Measurements from ENCODE around the gene GHRL. TPM values are rescaled to one million over a fixed set of nuclear protein-coding genes. Genes with fewer than 3 reads are reported as not detected.
"Not testable (repeated sequence)": the region's sequence is repeated elsewhere in the genome, so short reads cannot be mapped to it uniquely, and the experiment has no call there.

Gene GHRL
- total RNA-seq, 1 experiment from 2014 or later, result not detected

DNA sequence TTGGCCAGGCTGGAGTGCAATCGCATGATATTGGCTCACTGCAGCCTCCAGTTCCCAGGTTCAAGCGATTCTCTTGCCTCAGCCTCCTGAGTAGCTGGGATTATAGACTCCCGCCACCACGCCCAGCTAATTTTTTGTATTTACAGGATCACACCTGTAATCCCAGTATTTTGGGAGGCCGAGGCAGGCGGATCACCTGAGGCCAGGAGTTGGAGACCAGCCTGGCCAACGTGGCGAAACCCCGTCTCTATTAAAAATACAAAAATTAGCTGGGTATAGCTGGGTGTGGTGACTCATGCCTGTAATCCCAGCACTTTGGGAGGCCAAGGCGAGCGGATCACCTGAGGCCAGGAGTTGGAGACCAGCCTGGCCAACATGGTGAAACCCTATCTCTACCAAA, 20.3 kb downstream of the GHRL start:
- BruUV-seq (replicated peaks); H3K27ac ChIP-seq (ENCODE audit: low read length); H3K4me1 ChIP-seq (ENCODE audit: control insufficient read depth, insufficient read depth, low read length); DNase-seq (ENCODE audit: low read depth, low spot score); H3K36me3 ChIP-seq (ENCODE audit: control insufficient read depth, insufficient read depth, low read length); CTCF ChIA-PET; intact Hi-C loops (cut with micrococcal nuclease; ENCODE audit: unreplicated experiment); H3K9me3 ChIP-seq (ENCODE audit: control insufficient read depth, insufficient read depth, low read depth, low read length); H3K27me3 ChIP-seq (ENCODE audit: control insufficient read depth, insufficient read depth, low read length); in situ Hi-C loops (cut with HindIII; ENCODE audit: low pct_unique_long_range_greater_than_20kb, low sequenced_read_pairs); ATAC-seq; H3K4me3 ChIP-seq (ENCODE audit: low read depth in 2 of 2, low read length in 2 of 2): not testable (repeated sequence)
- POLR2A ChIA-PET, result interaction anchor here (0.6 kb wide), 2 partner anchors 10 to 406 kb away, joined by 3 to 4 read pairs; no protein-coding TSS in a partner anchor

DNA sequence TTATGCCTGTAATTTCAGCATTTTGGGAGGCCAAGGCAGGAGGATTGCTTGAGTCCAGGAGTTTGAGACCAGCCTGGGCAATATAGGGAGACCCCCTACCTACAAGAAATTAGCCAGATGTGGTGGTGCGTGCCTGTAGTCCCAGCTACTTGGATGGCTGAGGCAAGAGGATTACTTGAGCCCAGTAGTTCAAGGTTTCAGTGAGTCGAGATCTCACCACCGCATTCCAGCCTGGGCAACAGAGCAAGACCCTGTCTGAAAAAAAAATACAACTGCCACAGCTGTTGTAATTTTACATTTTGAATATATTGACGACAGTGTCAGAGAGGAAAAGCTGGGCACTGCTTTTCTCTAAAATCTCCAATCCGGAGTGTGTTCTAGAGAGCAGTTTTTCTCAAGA, 23.3 kb downstream of the GHRL start:
- no peaks in the 10 kb centered on the region for H3K27me3 ChIP-seq (ENCODE audit: control insufficient read depth, insufficient read depth, low read length)
- H3K4me1 ChIP-seq (ENCODE audit: control insufficient read depth, insufficient read depth, low read length), result no peaks in the 10 kb centered on the region
- TF ChIP-seq SIN3A (IDR thresholded peaks at IDR 0.05; ENCODE audit: borderline replicate concordance, insufficient read depth, low read depth, low read length) (no peak), TCF7L2 (IDR thresholded peaks at IDR 0.05; ENCODE audit: low read depth, low read length) (no peak), POLR2AphosphoS5 (IDR thresholded peaks at IDR 0.05; ENCODE audit: low read depth, low read length) (no peak)
- TF ChIP-seq, protein P1, sequence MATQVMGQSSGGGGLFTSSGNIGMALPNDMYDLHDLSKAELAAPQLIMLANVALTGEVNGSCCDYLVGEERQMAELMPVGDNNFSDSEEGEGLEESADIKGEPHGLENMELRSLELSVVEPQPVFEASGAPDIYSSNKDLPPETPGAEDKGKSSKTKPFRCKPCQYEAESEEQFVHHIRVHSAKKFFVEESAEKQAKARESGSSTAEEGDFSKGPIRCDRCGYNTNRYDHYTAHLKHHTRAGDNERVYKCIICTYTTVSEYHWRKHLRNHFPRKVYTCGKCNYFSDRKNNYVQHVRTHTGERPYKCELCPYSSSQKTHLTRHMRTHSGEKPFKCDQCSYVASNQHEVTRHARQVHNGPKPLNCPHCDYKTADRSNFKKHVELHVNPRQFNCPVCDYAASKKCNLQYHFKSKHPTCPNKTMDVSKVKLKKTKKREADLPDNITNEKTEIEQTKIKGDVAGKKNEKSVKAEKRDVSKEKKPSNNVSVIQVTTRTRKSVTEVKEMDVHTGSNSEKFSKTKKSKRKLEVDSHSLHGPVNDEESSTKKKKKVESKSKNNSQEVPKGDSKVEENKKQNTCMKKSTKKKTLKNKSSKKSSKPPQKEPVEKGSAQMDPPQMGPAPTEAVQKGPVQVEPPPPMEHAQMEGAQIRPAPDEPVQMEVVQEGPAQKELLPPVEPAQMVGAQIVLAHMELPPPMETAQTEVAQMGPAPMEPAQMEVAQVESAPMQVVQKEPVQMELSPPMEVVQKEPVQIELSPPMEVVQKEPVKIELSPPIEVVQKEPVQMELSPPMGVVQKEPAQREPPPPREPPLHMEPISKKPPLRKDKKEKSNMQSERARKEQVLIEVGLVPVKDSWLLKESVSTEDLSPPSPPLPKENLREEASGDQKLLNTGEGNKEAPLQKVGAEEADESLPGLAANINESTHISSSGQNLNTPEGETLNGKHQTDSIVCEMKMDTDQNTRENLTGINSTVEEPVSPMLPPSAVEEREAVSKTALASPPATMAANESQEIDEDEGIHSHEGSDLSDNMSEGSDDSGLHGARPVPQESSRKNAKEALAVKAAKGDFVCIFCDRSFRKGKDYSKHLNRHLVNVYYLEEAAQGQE (IDR thresholded peaks at IDR 0.05; ENCODE audit: insufficient read depth in 1 of 2, low read depth in 2 of 2, low read length in 1 of 2), result no peak
- TF ChIP-seq, protein P2, sequence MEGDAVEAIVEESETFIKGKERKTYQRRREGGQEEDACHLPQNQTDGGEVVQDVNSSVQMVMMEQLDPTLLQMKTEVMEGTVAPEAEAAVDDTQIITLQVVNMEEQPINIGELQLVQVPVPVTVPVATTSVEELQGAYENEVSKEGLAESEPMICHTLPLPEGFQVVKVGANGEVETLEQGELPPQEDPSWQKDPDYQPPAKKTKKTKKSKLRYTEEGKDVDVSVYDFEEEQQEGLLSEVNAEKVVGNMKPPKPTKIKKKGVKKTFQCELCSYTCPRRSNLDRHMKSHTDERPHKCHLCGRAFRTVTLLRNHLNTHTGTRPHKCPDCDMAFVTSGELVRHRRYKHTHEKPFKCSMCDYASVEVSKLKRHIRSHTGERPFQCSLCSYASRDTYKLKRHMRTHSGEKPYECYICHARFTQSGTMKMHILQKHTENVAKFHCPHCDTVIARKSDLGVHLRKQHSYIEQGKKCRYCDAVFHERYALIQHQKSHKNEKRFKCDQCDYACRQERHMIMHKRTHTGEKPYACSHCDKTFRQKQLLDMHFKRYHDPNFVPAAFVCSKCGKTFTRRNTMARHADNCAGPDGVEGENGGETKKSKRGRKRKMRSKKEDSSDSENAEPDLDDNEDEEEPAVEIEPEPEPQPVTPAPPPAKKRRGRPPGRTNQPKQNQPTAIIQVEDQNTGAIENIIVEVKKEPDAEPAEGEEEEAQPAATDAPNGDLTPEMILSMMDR (IDR thresholded peaks at IDR 0.05), result no peak
- in situ Hi-C loops (cut with HindIII; ENCODE audit: low pct_unique_long_range_greater_than_20kb, low sequenced_read_pairs), result no loop called here
- no TSS peak for BruUV-seq (replicated peaks)
- no peak for DNase-seq (ENCODE audit: low read depth, low spot score)
- peaks cover 4% of the 10 kb centered on the region for H3K36me3 ChIP-seq (ENCODE audit: control insufficient read depth, insufficient read depth, low read length)
- H3K9me3 ChIP-seq (ENCODE audit: control insufficient read depth, insufficient read depth, low read depth, low read length), result no peaks in the 10 kb centered on the region
- H3K4me3 ChIP-seq (ENCODE audit: low read depth in 2 of 2, low read length in 2 of 2), result no peak overlapping the region
- ATAC-seq, result no peak
- ChIA-PET POLR2A (no interaction called here), CTCF (interaction anchor here (0.9 kb wide), 1 partner anchor 17 kb away, joined by 3 read pairs; no protein-coding TSS in a partner anchor)
- H3K27ac ChIP-seq (ENCODE audit: low read length), result no peak overlapping the region
- intact Hi-C loops (cut with micrococcal nuclease; ENCODE audit: unreplicated experiment), result no loop called here

DNA sequence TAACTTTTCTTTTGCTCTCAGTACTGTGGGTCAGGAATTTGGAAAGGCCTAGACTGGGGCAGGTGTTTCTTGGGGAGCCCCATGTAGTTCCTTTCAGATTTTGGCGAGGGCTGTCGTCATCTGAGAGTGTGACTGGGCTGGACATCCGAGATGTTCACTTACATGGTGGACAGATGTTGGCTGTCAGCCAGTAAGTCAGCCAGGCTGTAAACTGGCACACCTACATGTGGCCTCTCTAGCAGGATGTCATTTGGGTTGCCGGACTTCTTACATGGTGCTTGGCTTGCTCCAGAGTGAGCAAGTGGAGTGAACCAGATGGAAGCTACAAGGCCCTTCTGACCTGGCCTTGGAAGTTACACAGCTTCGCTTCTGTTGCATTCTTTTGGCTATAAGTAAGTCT, 23.8 kb downstream of the GHRL start:
- no peak overlapping the region for H3K4me3 ChIP-seq (ENCODE audit: low read depth in 2 of 2, low read length in 2 of 2)
- no peak for ATAC-seq
- no peaks in the 10 kb centered on the region for H3K4me1 ChIP-seq (ENCODE audit: control insufficient read depth, insufficient read depth, low read length)
- peaks cover 4% of the 10 kb centered on the region for H3K36me3 ChIP-seq (ENCODE audit: control insufficient read depth, insufficient read depth, low read length)
- no peaks in the 10 kb centered on the region for H3K9me3 ChIP-seq (ENCODE audit: control insufficient read depth, insufficient read depth, low read depth, low read length)
- DNase-seq (ENCODE audit: low read depth, low spot score), result no peak
- H3K27ac ChIP-seq (ENCODE audit: low read length), result no peak overlapping the region
- TF ChIP-seq, protein P2 (IDR thresholded peaks at IDR 0.05), result no peak
- TF ChIP-seq SIN3A (IDR thresholded peaks at IDR 0.05; ENCODE audit: borderline replicate concordance, insufficient read depth, low read depth, low read length), result no peak
- TF ChIP-seq POLR2AphosphoS5 (IDR thresholded peaks at IDR 0.05; ENCODE audit: low read depth, low read length), result no peak
- TF ChIP-seq, protein P1 (IDR thresholded peaks at IDR 0.05; ENCODE audit: insufficient read depth in 1 of 2, low read depth in 2 of 2, low read length in 1 of 2), result no peak
- TF ChIP-seq TCF7L2 (IDR thresholded peaks at IDR 0.05; ENCODE audit: low read depth, low read length), result no peak
- intact Hi-C loops (cut with micrococcal nuclease; ENCODE audit: unreplicated experiment), result no loop called here
- BruUV-seq (replicated peaks), result no TSS peak
- ChIA-PET POLR2A (no interaction called here), CTCF (interaction anchor here (0.9 kb wide), 1 partner anchor 17 kb away, joined by 3 read pairs; no protein-coding TSS in a partner anchor)
- H3K27me3 ChIP-seq (ENCODE audit: control insufficient read depth, insufficient read depth, low read length), result no peaks in the 10 kb centered on the region
- in situ Hi-C loops (cut with HindIII; ENCODE audit: low pct_unique_long_range_greater_than_20kb, low sequenced_read_pairs), result no loop called here

Data from Panc1 (cell line).